H1 (cell line): ENCODE results near the gene DKK2. TPM values are rescaled to one million over a fixed set of nuclear protein-coding genes. Genes with fewer than 3 reads are reported as not detected.

ENCODE experiments used
- YY1 ChIP-seq: IDR thresholded peaks from 2 replicates; pipeline ENCODE4 v1.6.1; 2011; ENCODE audit warnings: low read depth, mild to moderate bottlenecking, low read length
- polyA plus RNA-seq, 7 experiments: library from polyadenylated mRNA; depleted of rRNA in 3 of 7; stranded (reverse) in 5 of 7; unstranded in 2 of 7; fragments of >200 nt in 5 of 7; fragments of 200-250 nt in 2 of 7; gene quantifications; 1 replicate in 5 of 7; 2 replicates in 1 of 7; 4 replicates in 1 of 7; pipeline versions ENCODE4 v1.2.1 to v1.2.3, GENCODE V29; 2011 to 2013; ENCODE audit warnings: missing spikeins in 2 of 7, mixed read lengths in 2 of 7
- total RNA-seq: library from RNA; stranded (reverse); fragmentation: NEBNext Ultra II Directional; extraction: Animal tissue kit (Norgen Biotek cat#: 25700); gene quantifications from 2 replicates; pipeline ENCODE4 v1.2.1, GENCODE V29; 2021

The DKK2 gene
- total and polyA plus RNA-seq, 2 of the 8 experiments (the other 6 are each of a cell fraction or from before 2014, with no cell fraction given) = 0.09 to 0.13 TPM

GRCh38 chr4:106982711-106983211 lies 53.4 kb downstream of the DKK2 start (continued):
- no peak for TF ChIP-seq YY1
